D721Med (cell line): ENCODE measurements around the gene LIF.

Source experiments
- DNase-seq: peaks from one replicate; pipeline ENCODE4 v3.0.0; 2011; ENCODE audit warnings: low spot score; ENCODE audit not compliant: insufficient read length
- FAIRE-seq: peaks from 2 replicates; lab custom pipeline; 2011; peaks lifted over from hg19 to GRCh38; lab: Jason Lieb, UNC
- CTCF ChIP-seq: IDR thresholded peaks from 2 replicates; pipeline ENCODE4 v1.5.1; 2012; ENCODE audit warnings: mild to moderate bottlenecking, control low read depth; ENCODE audit not compliant: insufficient read depth; ENCODE audit errors: missing control alignments

LIF gene

GRCh38 chr22:30251711-30252110 is 5.2 kb upstream of the LIF start:
- no peak for FAIRE-seq
- TF ChIP-seq CTCF = no peak
- no peak for DNase-seq

GRCh38 chr22:30250661-30251267 is 4.2 kb upstream of the LIF start:
- FAIRE-seq (no peak), DNase-seq (no peak)
- TF ChIP-seq CTCF = no peak

- FAIRE-seq (no peak), DNase-seq (no peak)
- TF ChIP-seq CTCF = no peak
Measured at GRCh38 chr22:30250039-30250565, 3.5 kb upstream of the LIF start.

- FAIRE-seq (no peak), DNase-seq (no peak)
- TF ChIP-seq CTCF = no peak
Measured at GRCh38 chr22:30249049-30250038, 2.8 kb upstream of the LIF start.

GRCh38 chr22:30248484-30248883 is 1.9 kb upstream of the LIF start:
- TF ChIP-seq CTCF = no peak
- no peak for FAIRE-seq
- no peak for DNase-seq

GRCh38 chr22:30247974-30248373 is 1.4 kb upstream of the LIF start:
- no peak for FAIRE-seq
- TF ChIP-seq CTCF = no peak
- no peak for DNase-seq
